Measurements from ENCODE around the gene C6orf52. TPM values are rescaled to one million over a fixed set of nuclear protein-coding genes. Genes with fewer than 3 reads are reported as not detected.
A peak's percentile ranks its signal among the peaks of the same experiment; 100 is the strongest.

The C6orf52 gene
- total RNA-seq, 1 experiment from 2014 or later, result 6.5 TPM

GRCh38 chr6:10696655-10697054, 2.2 kb upstream of the C6orf52 start:
- Histone ChIP-seq H3K36me3 (ENCODE audit: control insufficient read depth, insufficient read depth, low read length) (peaks cover 9% of the 10 kb centered on the region), H3K4me3 (ENCODE audit: low read depth in 2 of 2, low read length in 2 of 2) (no peak overlapping the region), H3K4me1 (ENCODE audit: control insufficient read depth, insufficient read depth, low read length) (peaks cover 20% of the 10 kb centered on the region), H3K27ac (ENCODE audit: low read length) (peak overlapping the region; percentile 98; the same call in 1 of the 2 replicates), H3K9me3 (ENCODE audit: control insufficient read depth, insufficient read depth, low read depth, low read length) (no peaks in the 10 kb centered on the region), H3K27me3 (ENCODE audit: control insufficient read depth, insufficient read depth, low read length) (no peaks in the 10 kb centered on the region)
- intact Hi-C loops (cut with micrococcal nuclease; ENCODE audit: unreplicated experiment) (loop anchor here (10.0 kb wide), 1 partner anchor 172 kb away; the partner anchor contains the start of gene GCNT2), in situ Hi-C loops (cut with HindIII; ENCODE audit: low pct_unique_long_range_greater_than_20kb, low sequenced_read_pairs) (no loop called here)
- no TSS peak for BruUV-seq (replicated peaks)
- ChIA-PET POLR2A (no interaction called here), CTCF (no interaction called here)
- ATAC-seq, result no peak
- no peak for DNase-seq (ENCODE audit: low read depth, low spot score)
- TF ChIP-seq CTCF (IDR thresholded peaks at IDR 0.05) (no peak), REST (IDR thresholded peaks at IDR 0.05; ENCODE audit: insufficient read depth in 1 of 2, low read depth in 2 of 2, low read length in 1 of 2) (no peak), POLR2AphosphoS5 (IDR thresholded peaks at IDR 0.05; ENCODE audit: low read depth, low read length) (no peak), SIN3A (IDR thresholded peaks at IDR 0.05; ENCODE audit: borderline replicate concordance, insufficient read depth, low read depth, low read length) (no peak), TCF7L2 (IDR thresholded peaks at IDR 0.05; ENCODE audit: low read depth, low read length) (no peak)

- in situ Hi-C loops (cut with HindIII; ENCODE audit: low pct_unique_long_range_greater_than_20kb, low sequenced_read_pairs), result no loop called here
Measured at GRCh38 chr6:10695086-10695657, 756 bp upstream of the C6orf52 start.

More at GRCh38 chr6:10695086-10695657, 756 bp upstream of the C6orf52 start:
- CTCF ChIA-PET, result interaction anchor here (0.5 to 0.7 kb wide), 4 partner anchors 28 to 190 kb away, joined by 3 to 11 read pairs (median 7); no protein-coding TSS in a partner anchor
- no TSS peak for BruUV-seq (replicated peaks)
- Histone ChIP-seq H3K9me3 (ENCODE audit: control insufficient read depth, insufficient read depth, low read depth, low read length) (no peaks in the 10 kb centered on the region), H3K4me3 (ENCODE audit: low read depth in 2 of 2, low read length in 2 of 2) (peak overlapping the region; percentile 95 to 98), H3K4me1 (ENCODE audit: control insufficient read depth, insufficient read depth, low read length) (peaks cover 27% of the 10 kb centered on the region), H3K36me3 (ENCODE audit: control insufficient read depth, insufficient read depth, low read length) (peaks cover 5% of the 10 kb centered on the region), H3K27ac (ENCODE audit: low read length) (peak overlapping the region; percentile 98), H3K27me3 (ENCODE audit: control insufficient read depth, insufficient read depth, low read length) (no peaks in the 10 kb centered on the region)
- intact Hi-C loops (cut with micrococcal nuclease; ENCODE audit: unreplicated experiment), result loop anchor here (10.0 kb wide), 1 partner anchor 170 kb away; the partner anchor contains the start of gene GCNT2
- no peak for ATAC-seq
- DNase-seq (ENCODE audit: low read depth, low spot score), result peak; percentile 12
- TF ChIP-seq CTCF (IDR thresholded peaks at IDR 0.05), result no peak
- TF ChIP-seq TCF7L2 (IDR thresholded peaks at IDR 0.05; ENCODE audit: low read depth, low read length), result no peak
- no peak for TF ChIP-seq SIN3A (IDR thresholded peaks at IDR 0.05; ENCODE audit: borderline replicate concordance, insufficient read depth, low read depth, low read length)
- TF ChIP-seq REST (IDR thresholded peaks at IDR 0.05; ENCODE audit: insufficient read depth in 1 of 2, low read depth in 2 of 2, low read length in 1 of 2), result no peak
- no peak for TF ChIP-seq POLR2AphosphoS5 (IDR thresholded peaks at IDR 0.05; ENCODE audit: low read depth, low read length)
- POLR2A ChIA-PET, result interaction anchor here (0.5 to 1.0 kb wide), 8 partner anchors 12 to 1880 kb away, joined by 3 to 15 read pairs (median 5); no protein-coding TSS in a partner anchor

Data from Panc1 (cell line).